ENCODE measurements around the gene KSR1. TPM values are rescaled to one million over a fixed set of nuclear protein-coding genes. Genes with fewer than 3 reads are reported as not detected.

Gene KSR1
- total RNA-seq, 1 experiment from 2014 or later: 41.7 TPM

DNA sequence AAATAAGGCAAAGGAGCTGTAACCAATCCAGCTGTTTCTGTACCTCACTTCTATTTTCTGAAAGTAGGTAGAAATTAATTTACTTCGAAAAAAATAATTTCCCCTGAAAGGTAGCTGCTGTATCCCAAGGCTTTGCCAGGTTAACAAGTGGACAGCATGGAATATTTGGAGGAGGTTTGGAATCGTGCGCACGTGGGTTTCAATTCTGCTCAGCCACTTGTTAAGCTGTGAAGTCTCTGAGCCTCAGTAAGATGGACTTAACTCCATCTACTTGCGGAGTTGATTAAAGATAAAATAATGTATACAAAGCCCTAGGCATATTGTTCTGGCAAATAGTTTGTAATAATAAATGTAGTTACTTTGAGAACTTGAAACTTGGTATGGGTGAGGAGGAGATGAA, 117.3 kb downstream of the KSR1 start:
- ChIA-PET POLR2A (ENCODE audit: low non-redundant PET) (no interaction called here), CTCF (no interaction called here)
- Histone ChIP-seq H3K4me3 (ENCODE audit: low read depth, low read length, poor library complexity, severe bottlenecking) (no peak overlapping the region), H3K36me3 (ENCODE audit: insufficient read depth, low read length, poor library complexity, severe bottlenecking) (no peaks in the 10 kb centered on the region), H3K27me3 (replicated peaks; ENCODE audit: insufficient read depth, low read depth, low read length, poor library complexity) (no peaks in the 10 kb centered on the region), H3K4me1 (ENCODE audit: insufficient read depth, low read length, poor library complexity, severe bottlenecking) (peaks cover 45% of the 10 kb centered on the region), H3K27ac (ENCODE audit: low read depth, low read length, poor library complexity, severe bottlenecking) (peak overlapping the region; percentile 38), H3K9me3 (ENCODE audit: low read depth, low read length, poor library complexity, severe bottlenecking) (no peaks in the 10 kb centered on the region)
- TF ChIP-seq, protein P1, sequence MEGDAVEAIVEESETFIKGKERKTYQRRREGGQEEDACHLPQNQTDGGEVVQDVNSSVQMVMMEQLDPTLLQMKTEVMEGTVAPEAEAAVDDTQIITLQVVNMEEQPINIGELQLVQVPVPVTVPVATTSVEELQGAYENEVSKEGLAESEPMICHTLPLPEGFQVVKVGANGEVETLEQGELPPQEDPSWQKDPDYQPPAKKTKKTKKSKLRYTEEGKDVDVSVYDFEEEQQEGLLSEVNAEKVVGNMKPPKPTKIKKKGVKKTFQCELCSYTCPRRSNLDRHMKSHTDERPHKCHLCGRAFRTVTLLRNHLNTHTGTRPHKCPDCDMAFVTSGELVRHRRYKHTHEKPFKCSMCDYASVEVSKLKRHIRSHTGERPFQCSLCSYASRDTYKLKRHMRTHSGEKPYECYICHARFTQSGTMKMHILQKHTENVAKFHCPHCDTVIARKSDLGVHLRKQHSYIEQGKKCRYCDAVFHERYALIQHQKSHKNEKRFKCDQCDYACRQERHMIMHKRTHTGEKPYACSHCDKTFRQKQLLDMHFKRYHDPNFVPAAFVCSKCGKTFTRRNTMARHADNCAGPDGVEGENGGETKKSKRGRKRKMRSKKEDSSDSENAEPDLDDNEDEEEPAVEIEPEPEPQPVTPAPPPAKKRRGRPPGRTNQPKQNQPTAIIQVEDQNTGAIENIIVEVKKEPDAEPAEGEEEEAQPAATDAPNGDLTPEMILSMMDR (conservative IDR thresholded peaks at IDR 0.05; ENCODE audit: low read depth, low read length): no peak
- no peak for TF ChIP-seq EZH2 (IDR thresholded peaks at IDR 0.05; ENCODE audit: borderline replicate concordance, low read depth, low read length, poor library complexity, severe bottlenecking)
- no TSS peak for BruUV-seq (replicated peaks)
- no peak for DNase-seq (ENCODE audit: low spot score)
- intact Hi-C loops (cut with micrococcal nuclease; ENCODE audit: unreplicated experiment): loop anchor here (5.0 kb wide), 1 partner anchor 34 kb away; no protein-coding TSS in a partner anchor

DNA sequence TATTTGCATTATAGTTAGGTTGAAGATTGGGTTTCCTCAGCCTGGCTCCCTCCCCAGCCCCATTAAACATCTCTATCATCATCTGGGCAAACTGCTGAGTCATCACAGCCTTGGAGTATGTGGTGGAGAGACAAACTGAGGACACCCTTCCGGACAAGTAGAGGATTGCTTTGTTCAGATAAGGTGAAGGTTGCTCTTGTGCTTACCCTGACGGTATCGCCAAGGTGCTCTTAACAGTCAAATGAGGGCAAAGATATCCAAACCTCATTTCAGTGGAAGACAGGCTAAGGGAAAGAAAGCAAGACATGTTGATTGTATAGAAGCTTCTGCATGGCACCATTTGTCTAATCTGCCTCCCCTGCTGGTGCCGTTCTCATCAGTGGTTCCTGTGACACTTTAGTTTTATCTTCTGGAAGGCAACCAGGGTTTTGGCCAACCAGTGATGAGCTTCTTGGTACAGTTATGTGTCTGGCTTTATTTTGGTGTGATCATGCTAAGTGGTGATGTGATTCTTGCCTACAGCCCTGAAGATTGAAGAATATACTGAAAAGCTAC, 117.8 kb downstream of the KSR1 start:
- Histone ChIP-seq H3K27me3 (replicated peaks; ENCODE audit: insufficient read depth, low read depth, low read length, poor library complexity) (no peaks in the 10 kb centered on the region), H3K27ac (ENCODE audit: low read depth, low read length, poor library complexity, severe bottlenecking) (peak overlapping the region; percentile 38), H3K36me3 (ENCODE audit: insufficient read depth, low read length, poor library complexity, severe bottlenecking) (no peaks in the 10 kb centered on the region), H3K4me3 (ENCODE audit: low read depth, low read length, poor library complexity, severe bottlenecking) (no peak overlapping the region), H3K9me3 (ENCODE audit: low read depth, low read length, poor library complexity, severe bottlenecking) (no peaks in the 10 kb centered on the region), H3K4me1 (ENCODE audit: insufficient read depth, low read length, poor library complexity, severe bottlenecking) (peaks cover 45% of the 10 kb centered on the region)
- TF ChIP-seq EZH2 (IDR thresholded peaks at IDR 0.05; ENCODE audit: borderline replicate concordance, low read depth, low read length, poor library complexity, severe bottlenecking): no peak
- TF ChIP-seq, protein P1 (conservative IDR thresholded peaks at IDR 0.05; ENCODE audit: low read depth, low read length): no peak
- no TSS peak for BruUV-seq (replicated peaks)
- ChIA-PET CTCF (no interaction called here), POLR2A (ENCODE audit: low non-redundant PET) (interaction anchor here (0.5 kb wide), 1 partner anchor 73 kb away, joined by 3 read pairs; no protein-coding TSS in a partner anchor)
- no peak for DNase-seq (ENCODE audit: low spot score)
- intact Hi-C loops (cut with micrococcal nuclease; ENCODE audit: unreplicated experiment): loop anchor here (5.0 kb wide), 1 partner anchor 33 kb away; no protein-coding TSS in a partner anchor

- TF ChIP-seq, protein P1 (conservative IDR thresholded peaks at IDR 0.05; ENCODE audit: low read depth, low read length): no peak
- TF ChIP-seq EZH2 (IDR thresholded peaks at IDR 0.05; ENCODE audit: borderline replicate concordance, low read depth, low read length, poor library complexity, severe bottlenecking): no peak
- CTCF ChIA-PET: no interaction called here
- Histone ChIP-seq H3K9me3 (ENCODE audit: low read depth, low read length, poor library complexity, severe bottlenecking) (no peaks in the 10 kb centered on the region), H3K27me3 (replicated peaks; ENCODE audit: insufficient read depth, low read depth, low read length, poor library complexity) (no peaks in the 10 kb centered on the region), H3K27ac (ENCODE audit: low read depth, low read length, poor library complexity, severe bottlenecking) (no peak overlapping the region), H3K36me3 (ENCODE audit: insufficient read depth, low read length, poor library complexity, severe bottlenecking) (no peaks in the 10 kb centered on the region), H3K4me1 (ENCODE audit: insufficient read depth, low read length, poor library complexity, severe bottlenecking) (peaks cover 42% of the 10 kb centered on the region), H3K4me3 (ENCODE audit: low read depth, low read length, poor library complexity, severe bottlenecking) (no peak overlapping the region)
- no peak for DNase-seq (ENCODE audit: low spot score)
- BruUV-seq (replicated peaks): no TSS peak
- intact Hi-C loops (cut with micrococcal nuclease; ENCODE audit: unreplicated experiment): no loop called here
- POLR2A ChIA-PET (ENCODE audit: low non-redundant PET): no interaction called here
Measured at GRCh38 chr17:27575096-27575911, 119.1 kb downstream of the KSR1 start.
